H1 (cell line): ENCODE data around the gene ERN2. TPM values are rescaled to one million over a fixed set of nuclear protein-coding genes. Genes with fewer than 3 reads are reported as not detected.

ENCODE experiments used
- CTCF ChIA-PET: fragments of 300-600 bp; sonication (Branson Sonifier 250); formaldehyde crosslinking; loops from one replicate; lab custom pipeline; 2021; ENCODE audit not compliant: partially characterized antibody; lab: Charles Lee
- POLR2A ChIA-PET: fragments of 300-600 bp; sonication (Branson Sonifier 250); formaldehyde crosslinking; loops from one replicate; lab custom pipeline; 2021; ENCODE audit warnings: inconsistent platforms; ENCODE audit not compliant: partially characterized antibody; lab: Charles Lee
- DNase-seq, 2 experiments: peaks; one replicate each; pipeline versions ENCODE4 v3.0.0 to v3.0.0-alpha.2; 2010 to 2022; ENCODE audit warnings: low spot score in 2 of 2, low read depth in 1 of 2, mixed read lengths in 1 of 2
- FAIRE-seq: peaks from 2 replicates; lab custom pipeline; 2011; peaks lifted over from hg19 to GRCh38; lab: Jason Lieb, UNC
- H2AFZ ChIP-seq: 2 replicates; pipeline ENCODE4 v1.8.1; 2012; ENCODE audit warnings: low read length, inconsistent platforms
- H2AK5ac ChIP-seq: 2 replicates; pipeline ENCODE4 v1.6.1; 2013; ENCODE audit warnings: low read depth, low read length
- H2BK120ac ChIP-seq: replicated peaks from 2 replicates; pipeline ENCODE3; 2013; ENCODE audit warnings: low read depth, low read length, inconsistent platforms
- H2BK12ac ChIP-seq: 2 replicates; pipeline ENCODE4 v1.6.1; 2013; ENCODE audit warnings: low read depth, low read length
- H2BK15ac ChIP-seq: 2 replicates; pipeline ENCODE4 v1.6.1; 2013; ENCODE audit warnings: low read length
- H2BK20ac ChIP-seq: 2 replicates; pipeline ENCODE4 v1.6.1; 2013; ENCODE audit warnings: low read length
- H2BK5ac ChIP-seq: 2 replicates; pipeline ENCODE4 v1.6.1; 2013; ENCODE audit warnings: low read depth, low read length
- H3K14ac ChIP-seq: 2 replicates; pipeline ENCODE4 v1.6.1; 2013; ENCODE audit warnings: inconsistent platforms; ENCODE audit not compliant: insufficient read length
- H3K18ac ChIP-seq: 2 replicates; pipeline ENCODE4 v1.6.1; 2013; ENCODE audit warnings: low read length; ENCODE audit errors: extremely low read depth
- H3K23ac ChIP-seq: 2 replicates; pipeline ENCODE4 v1.6.1; 2013; ENCODE audit warnings: inconsistent platforms; ENCODE audit not compliant: insufficient read length
- H3K23me2 ChIP-seq: 2 replicates; pipeline ENCODE4 v1.6.1; 2013; ENCODE audit warnings: low read depth, low read length
- H3K27ac ChIP-seq: 2 replicates; pipeline ENCODE4 v1.6.1; 2011; ENCODE audit warnings: low read depth, low read length, inconsistent platforms
- H3K27me3 ChIP-seq, 4 experiments: replicated peaks in 1 of 4; 1 replicate in 1 of 4; 2 replicates in 3 of 4; pipeline versions ENCODE4 v1.6.1 to v1.8.1; 2011 to 2013; ENCODE audit warnings: low read length in 3 of 4, mild to moderate bottlenecking in 3 of 4, inconsistent platforms in 2 of 4, mixed read lengths in 2 of 4, moderate library complexity in 1 of 4; ENCODE audit not compliant: control insufficient read depth in 3 of 4, insufficient read depth in 3 of 4; ENCODE audit errors: extremely low read depth in 1 of 4
- H3K36me3 ChIP-seq, 4 experiments: 2 replicates each; pipeline versions ENCODE4 v1.6.1 to v1.8.1; 2011 to 2013; ENCODE audit warnings: mild to moderate bottlenecking in 4 of 4, low read length in 3 of 4, moderate library complexity in 2 of 4, control low read depth in 1 of 4, inconsistent platforms in 1 of 4; ENCODE audit not compliant: insufficient read depth in 4 of 4, control insufficient read depth in 2 of 4
- H3K4ac ChIP-seq: replicated peaks from 2 replicates; pipeline ENCODE3; 2013; ENCODE audit warnings: low read length, low read depth, mixed read lengths, inconsistent platforms; ENCODE audit not compliant: insufficient read length
- H3K4me1 ChIP-seq, 4 experiments: replicated peaks in 1 of 4; 1 replicate in 1 of 4; 2 replicates in 3 of 4; pipeline versions ENCODE4 v1.6.1 to v1.8.1; 2011 to 2013; ENCODE audit warnings: low read length in 3 of 4, inconsistent platforms in 2 of 4, mixed read lengths in 1 of 4; ENCODE audit not compliant: insufficient read depth in 4 of 4, control insufficient read depth in 3 of 4
- H3K4me2 ChIP-seq, 2 experiments: 2 replicates each; pipeline versions ENCODE4 v1.6.1 to v1.8.1; 2011 to 2013; ENCODE audit warnings: low read depth in 2 of 2, low read length in 2 of 2, control low read depth in 1 of 2, inconsistent platforms in 1 of 2, mild to moderate bottlenecking in 1 of 2; ENCODE audit not compliant: insufficient read depth in 1 of 2
- H3K4me3 ChIP-seq, 4 experiments: fragments of 200-600, 300-600 bp in 1 of 4; sonication (generic), shearing (Covaris generic), sonication (Bioruptor Twin) in 1 of 4; 2 replicates each; pipeline versions ENCODE4 v1.5.1 to v1.8.1; 2011 to 2016; ENCODE audit warnings: low read length in 4 of 4, low read depth in 3 of 4, control low read depth in 2 of 4, inconsistent platforms in 2 of 4, mild to moderate bottlenecking in 2 of 4, mixed read lengths in 1 of 4, moderate library complexity in 1 of 4; ENCODE audit not compliant: insufficient read depth in 2 of 4; ENCODE audit errors: extremely low read depth in 1 of 4
- H3K56ac ChIP-seq: replicated peaks from 2 replicates; pipeline ENCODE3; 2013; ENCODE audit warnings: low read depth, mild to moderate bottlenecking, mixed read lengths, low read length, inconsistent platforms; ENCODE audit not compliant: insufficient read length
- H3K79me1 ChIP-seq: 2 replicates; pipeline ENCODE4 v1.6.1; 2013; ENCODE audit warnings: low read depth, low read length, control low read depth
- H3K79me2 ChIP-seq, 2 experiments: 2 replicates each; pipeline versions ENCODE4 v1.6.1 to v1.8.1; 2012 to 2013; ENCODE audit warnings: low read length in 2 of 2, mild to moderate bottlenecking in 2 of 2, inconsistent platforms in 1 of 2; ENCODE audit not compliant: insufficient read depth in 2 of 2, control insufficient read depth in 1 of 2
- H3K9ac ChIP-seq, 4 experiments: replicated peaks in 1 of 4; 1 replicate in 1 of 4; 2 replicates in 3 of 4; pipeline versions ENCODE4 v1.6.1 to v1.8.1; 2011 to 2013; ENCODE audit warnings: low read depth in 3 of 4, low read length in 3 of 4, control low read depth in 2 of 4, mild to moderate bottlenecking in 2 of 4, moderate library complexity in 2 of 4, inconsistent platforms in 1 of 4; ENCODE audit errors: extremely low read depth in 1 of 4
- H3K9me3 ChIP-seq, 2 experiments: 2 replicates each; pipeline versions ENCODE4 v1.6.1 to v1.8.1; 2012 to 2013; ENCODE audit warnings: mild to moderate bottlenecking in 2 of 2, moderate library complexity in 2 of 2, control low read depth in 1 of 2, inconsistent platforms in 1 of 2, low read depth in 1 of 2, low read length in 1 of 2, mixed read lengths in 1 of 2; ENCODE audit not compliant: insufficient read depth in 2 of 2
- H4K20me1 ChIP-seq, 2 experiments: replicated peaks in 1 of 2; 2 replicates each; pipeline versions ENCODE3 to v1.8.1; 2011 to 2013; ENCODE audit warnings: inconsistent platforms in 2 of 2, low read length in 2 of 2, mild to moderate bottlenecking in 1 of 2; ENCODE audit not compliant: insufficient read depth in 2 of 2, control insufficient read depth in 1 of 2
- H4K5ac ChIP-seq: 2 replicates; pipeline ENCODE4 v1.6.1; 2013; ENCODE audit warnings: low read length, low read depth, mixed read lengths, inconsistent platforms; ENCODE audit not compliant: insufficient read length
- H4K8ac ChIP-seq: 2 replicates; pipeline ENCODE4 v1.8.0; 2013; ENCODE audit warnings: mild to moderate bottlenecking, moderate library complexity, low read length, inconsistent platforms; ENCODE audit not compliant: insufficient read depth; ENCODE audit errors: extremely low read depth
- H4K91ac ChIP-seq: replicated peaks from 2 replicates; pipeline ENCODE3; 2013; ENCODE audit warnings: low read length, mixed read lengths, inconsistent platforms; ENCODE audit not compliant: insufficient read length
- ATF3 ChIP-seq: IDR thresholded peaks from 2 replicates; pipeline ENCODE4 v1.6.1; 2011; ENCODE audit warnings: low read depth, mild to moderate bottlenecking, low read length; ENCODE audit not compliant: insufficient read depth
- BACH1 ChIP-seq: IDR thresholded peaks from 2 replicates; pipeline ENCODE4 v1.6.1; 2012; ENCODE audit warnings: low read length, improper control_type of control experiment
- BCL11A ChIP-seq, 2 experiments: IDR thresholded peaks; one replicate each; pipeline ENCODE4 v1.6.1; 2011; ENCODE audit warnings: low read depth in 2 of 2, low read length in 2 of 2, mild to moderate bottlenecking in 2 of 2
- CTCF ChIP-seq, 3 experiments: IDR thresholded peaks; 1 replicate in 2 of 3; 2 replicates in 1 of 3; pipeline versions ENCODE4 v1.5.1 to v1.6.1; 2011; ENCODE audit warnings: low read length in 3 of 3, mild to moderate bottlenecking in 3 of 3, inconsistent platforms in 2 of 3, low read depth in 1 of 3, moderate library complexity in 1 of 3; ENCODE audit not compliant: insufficient read depth in 1 of 3; ENCODE audit errors: control extremely low read depth in 1 of 3
- HDAC2 ChIP-seq, 2 experiments: fragments of 300-600 bp in 1 of 2; sonication (generic) in 1 of 2; IDR thresholded peaks; 2 replicates each; pipeline ENCODE4 v1.6.1; 2011 to 2012; ENCODE audit warnings: low read depth in 2 of 2, low read length in 2 of 2, mild to moderate bottlenecking in 2 of 2, moderate library complexity in 2 of 2, borderline replicate concordance in 1 of 2, inconsistent platforms in 1 of 2
- KDM5A ChIP-seq: fragments of 200-600 bp; IDR thresholded peaks from 2 replicates; pipeline ENCODE4 v1.7.1; 2012; ENCODE audit warnings: mild to moderate bottlenecking, low read length, inconsistent platforms, mixed read lengths
- PHF8 ChIP-seq: fragments of 200-600 bp; sonication (generic); conservative IDR thresholded peaks from 2 replicates; pipeline ENCODE4 v1.7.1; 2012; ENCODE audit warnings: low read depth, mild to moderate bottlenecking, inconsistent platforms, low read length, moderate library complexity
- POLR2A ChIP-seq, 2 experiments: IDR thresholded peaks; 1 replicate in 1 of 2; 2 replicates in 1 of 2; pipeline ENCODE4 v1.6.1; 2011; ENCODE audit warnings: low read depth in 2 of 2, low read length in 2 of 2, mild to moderate bottlenecking in 2 of 2; ENCODE audit errors: control extremely low read depth in 1 of 2
- POLR2AphosphoS5 ChIP-seq: IDR thresholded peaks from 2 replicates; pipeline ENCODE4 v1.6.1; 2011; ENCODE audit warnings: low read depth, low read length
- POU5F1 ChIP-seq: IDR thresholded peaks from 2 replicates; pipeline ENCODE4 v1.6.1; 2011; ENCODE audit warnings: low read depth, mild to moderate bottlenecking, low read length, moderate library complexity
- RBBP5 ChIP-seq: IDR thresholded peaks from 2 replicates; pipeline ENCODE4 v1.7.1; 2012; ENCODE audit warnings: low read depth, mild to moderate bottlenecking, inconsistent platforms, low read length, moderate library complexity, borderline replicate concordance
- WGBS, 2 experiments: shearing (Covaris generic) in 1 of 2; methylation state at CpG; one replicate each; pipeline versions ENCODE4 v1.1.6 to v1.1.7; 2013 to 2015; ENCODE audit warnings: low lambda C conversion rate in 2 of 2, mixed read lengths in 2 of 2, inconsistent platforms in 1 of 2, low coverage in 1 of 2, missing lambda C conversion rate in 1 of 2; ENCODE audit not compliant: insufficient replicate concordance in 2 of 2, insufficient coverage in 1 of 2, insufficient read length in 1 of 2; ENCODE audit errors: extremely low coverage in 1 of 2, missing lambda C conversion rate in 1 of 2; 5-methylcytosine and 5-hydroxymethylcytosine counted together
- polyA plus RNA-seq, 7 experiments: library from polyadenylated mRNA; depleted of rRNA in 3 of 7; stranded (reverse) in 5 of 7; unstranded in 2 of 7; fragments of >200 nt in 5 of 7; fragments of 200-250 nt in 2 of 7; gene quantifications; 1 replicate in 5 of 7; 2 replicates in 1 of 7; 4 replicates in 1 of 7; pipeline versions ENCODE4 v1.2.1 to v1.2.3, GENCODE V29; 2011 to 2013; ENCODE audit warnings: missing spikeins in 2 of 7, mixed read lengths in 2 of 7
- total RNA-seq: library from RNA; stranded (reverse); fragmentation: NEBNext Ultra II Directional; extraction: Animal tissue kit (Norgen Biotek cat#: 25700); gene quantifications from 2 replicates; pipeline ENCODE4 v1.2.1, GENCODE V29; 2021

Gene ERN2
- total and polyA plus RNA-seq, 2 of the 8 experiments (the other 6 are each of a cell fraction or from before 2014, with no cell fraction given), result 2.4 to 4.4 TPM

- Histone ChIP-seq H4K8ac (no peak overlapping the region), H3K4me2 (no peak overlapping the region), H3K27ac (no peak overlapping the region), H2BK12ac (no peak overlapping the region), H4K91ac (no peak overlapping the region), H2AK5ac (no peak overlapping the region), H2AFZ (no peak overlapping the region), H2BK120ac (no peak overlapping the region), H3K79me1 (no peaks in the 10 kb centered on the region), H3K18ac (no peak overlapping the region), H4K5ac (no peak overlapping the region), H3K56ac (no peak overlapping the region), H3K4me1 (peaks cover 0 to 2% (median 0%) of the 10 kb centered on the region in 4 experiments; a peak in 5 of 7 replicates), H3K23me2 (no peaks in the 10 kb centered on the region; the same call in 1 of the 2 replicates), H3K36me3 (no peaks in the 10 kb centered on the region), H3K4ac (no peak overlapping the region), H2BK20ac (no peak overlapping the region), H4K20me1 (no peaks in the 10 kb centered on the region), H2BK5ac (no peak overlapping the region), H3K23ac (no peak overlapping the region), H3K4me3 (no peak overlapping the region), H3K9me3 (0 out of 4 replicates have a peak, but pooled peaks cover 0 to 3% of the 10 kb centered on the region in 2 experiments), H3K14ac (no peak overlapping the region), H3K79me2 (no peaks in the 10 kb centered on the region), H3K9ac (no peak overlapping the region), H3K27me3 (no peaks in the 10 kb centered on the region), H2BK15ac (no peak overlapping the region)
- no peak for DNase-seq
- POLR2A ChIA-PET, result interaction anchor here (1.2 kb wide), 1 partner anchor 38 kb away, joined by 4 read pairs; no protein-coding TSS in a partner anchor
- CTCF ChIA-PET, result interaction anchor here (1.2 to 2.3 kb wide), 2 partner anchors 10 to 23 kb away, joined by 3 to 8 read pairs; no protein-coding TSS in a partner anchor
- WGBS, 2 experiments, result 83% methylated on average over 3 of the region's 3 CpGs; no CpG with 5 or more reads in 1 of the 2 experiments
- FAIRE-seq, result no peak
- no peak for TF ChIP-seq BCL11A (IDR thresholded peaks at IDR 0.05; ENCODE audit: low read depth in 2 of 2, low read length in 2 of 2)
- TF ChIP-seq POLR2AphosphoS5, result no peak
- no peak for TF ChIP-seq CTCF (IDR thresholded peaks at IDR 0.05; ENCODE audit: control extremely low read depth in 1 of 3, insufficient read depth in 1 of 3, low read depth in 1 of 3, low read length in 3 of 3)
- TF ChIP-seq RBBP5, result no peak
- TF ChIP-seq KDM5A, result no peak
- TF ChIP-seq HDAC2 (IDR thresholded peaks at IDR 0.05; ENCODE audit: borderline replicate concordance in 1 of 2, low read depth in 2 of 2, low read length in 2 of 2), result no peak
- no peak for TF ChIP-seq BACH1
- no peak for TF ChIP-seq POLR2A (IDR thresholded peaks at IDR 0.05; ENCODE audit: control extremely low read depth in 1 of 2, low read depth in 2 of 2, low read length in 2 of 2)
- TF ChIP-seq ATF3, result no peak
- no peak for TF ChIP-seq PHF8
- no peak for TF ChIP-seq POU5F1
Measured at GRCh38 chr16:23724785-23725131, 11.7 kb upstream of the ERN2 start.
